Measurements from ENCODE around the gene PTDSS2. TPM values are rescaled to one million over a fixed set of nuclear protein-coding genes. Genes with fewer than 3 reads are reported as not detected.
"Not testable (repeated sequence)": the region's sequence is repeated elsewhere in the genome, so short reads cannot be mapped to it uniquely, and the experiment has no call there.

The PTDSS2 gene
- total RNA-seq, 2 donors from 2014 or later = 20.6 to 27.6 TPM

GRCh38 chr11:420054-420910 lies 29.8 kb upstream of the PTDSS2 start:
- TF ChIP-seq, protein P1, sequence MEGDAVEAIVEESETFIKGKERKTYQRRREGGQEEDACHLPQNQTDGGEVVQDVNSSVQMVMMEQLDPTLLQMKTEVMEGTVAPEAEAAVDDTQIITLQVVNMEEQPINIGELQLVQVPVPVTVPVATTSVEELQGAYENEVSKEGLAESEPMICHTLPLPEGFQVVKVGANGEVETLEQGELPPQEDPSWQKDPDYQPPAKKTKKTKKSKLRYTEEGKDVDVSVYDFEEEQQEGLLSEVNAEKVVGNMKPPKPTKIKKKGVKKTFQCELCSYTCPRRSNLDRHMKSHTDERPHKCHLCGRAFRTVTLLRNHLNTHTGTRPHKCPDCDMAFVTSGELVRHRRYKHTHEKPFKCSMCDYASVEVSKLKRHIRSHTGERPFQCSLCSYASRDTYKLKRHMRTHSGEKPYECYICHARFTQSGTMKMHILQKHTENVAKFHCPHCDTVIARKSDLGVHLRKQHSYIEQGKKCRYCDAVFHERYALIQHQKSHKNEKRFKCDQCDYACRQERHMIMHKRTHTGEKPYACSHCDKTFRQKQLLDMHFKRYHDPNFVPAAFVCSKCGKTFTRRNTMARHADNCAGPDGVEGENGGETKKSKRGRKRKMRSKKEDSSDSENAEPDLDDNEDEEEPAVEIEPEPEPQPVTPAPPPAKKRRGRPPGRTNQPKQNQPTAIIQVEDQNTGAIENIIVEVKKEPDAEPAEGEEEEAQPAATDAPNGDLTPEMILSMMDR (IDR thresholded peaks at IDR 0.05) = no peak
- no peak for DNase-seq
- Histone ChIP-seq H3K27ac (no peak overlapping the region), H3K27me3 (no peaks in the 10 kb centered on the region), H3K9me3 (no peaks in the 10 kb centered on the region), H3K4me1 (peaks cover 5% of the 10 kb centered on the region), H3K36me3 (no peaks in the 10 kb centered on the region), H3K4me3 (no peak overlapping the region), H3K9ac (ENCODE audit: low read depth in 2 of 2, low read length in 2 of 2) (no peak overlapping the region)
- intact Hi-C loops (cut with DNase I) = no loop called here

DNA sequence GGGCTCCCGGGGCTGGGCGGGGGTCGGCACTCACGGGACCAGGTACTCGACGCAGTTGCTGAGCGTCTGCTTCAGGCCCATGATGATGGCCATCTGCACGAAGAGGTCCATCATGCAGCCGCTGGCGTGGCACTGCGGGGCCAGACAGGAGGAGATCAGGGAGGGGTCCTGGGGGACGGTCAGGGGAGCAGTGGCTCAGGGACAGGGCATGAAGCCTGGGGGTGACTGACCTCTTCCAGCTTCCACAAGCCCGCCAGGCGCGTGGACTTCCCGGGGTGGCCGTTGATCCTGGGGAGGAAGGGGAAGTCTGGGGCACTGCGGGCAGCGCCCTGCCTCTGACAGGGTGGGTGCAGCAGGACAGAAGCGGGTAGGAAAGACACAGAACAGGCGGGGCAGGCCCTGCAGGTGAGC lies 29.2 kb upstream of the PTDSS2 start:
- intact Hi-C loops (cut with DNase I) = no loop called here
- TF ChIP-seq, protein P1 (IDR thresholded peaks at IDR 0.05) = no peak
- Histone ChIP-seq H3K36me3 (no peaks in the 10 kb centered on the region), H3K27ac (no peak overlapping the region), H3K4me1 (peaks cover under 1% of the 10 kb centered on the region), H3K4me3 (no peak overlapping the region), H3K9ac (ENCODE audit: low read depth in 2 of 2, low read length in 2 of 2) (no peak overlapping the region), H3K27me3 (no peaks in the 10 kb centered on the region), H3K9me3 (no peaks in the 10 kb centered on the region)
- DNase-seq = no peak

DNA sequence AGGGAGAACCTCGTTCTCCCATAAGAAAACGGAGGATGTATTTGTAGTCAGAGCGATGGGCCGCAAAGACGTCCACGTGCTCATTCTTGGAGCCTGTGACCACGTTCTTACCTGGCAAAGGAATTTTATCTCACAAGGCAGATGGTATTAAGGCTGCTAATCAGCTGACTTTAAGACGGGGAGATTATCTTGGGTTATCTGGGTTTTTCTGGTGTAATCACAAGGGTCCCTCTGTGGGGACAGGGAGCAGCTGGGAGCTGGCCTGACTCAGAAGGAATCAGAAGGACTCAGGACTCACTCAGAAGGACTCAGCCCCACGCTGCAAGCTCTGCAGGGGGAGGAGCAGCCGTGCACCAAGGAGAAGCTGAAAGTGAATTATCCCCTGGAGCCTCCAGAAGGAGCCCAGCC lies 27.8 kb upstream of the PTDSS2 start:
- intact Hi-C loops (cut with DNase I) = no loop called here
- no peaks in the 10 kb centered on the region for H3K36me3 ChIP-seq
- TF ChIP-seq, protein P1 (IDR thresholded peaks at IDR 0.05) = no peak
- H3K4me3 ChIP-seq = no peak overlapping the region
- no peak overlapping the region for H3K27ac ChIP-seq
- H3K9me3 ChIP-seq = no peaks in the 10 kb centered on the region
- no peak for DNase-seq
- no peaks in the 10 kb centered on the region for H3K27me3 ChIP-seq
- no peak overlapping the region for H3K9ac ChIP-seq (ENCODE audit: low read depth in 2 of 2, low read length in 2 of 2)
- no peaks in the 10 kb centered on the region for H3K4me1 ChIP-seq

DNA sequence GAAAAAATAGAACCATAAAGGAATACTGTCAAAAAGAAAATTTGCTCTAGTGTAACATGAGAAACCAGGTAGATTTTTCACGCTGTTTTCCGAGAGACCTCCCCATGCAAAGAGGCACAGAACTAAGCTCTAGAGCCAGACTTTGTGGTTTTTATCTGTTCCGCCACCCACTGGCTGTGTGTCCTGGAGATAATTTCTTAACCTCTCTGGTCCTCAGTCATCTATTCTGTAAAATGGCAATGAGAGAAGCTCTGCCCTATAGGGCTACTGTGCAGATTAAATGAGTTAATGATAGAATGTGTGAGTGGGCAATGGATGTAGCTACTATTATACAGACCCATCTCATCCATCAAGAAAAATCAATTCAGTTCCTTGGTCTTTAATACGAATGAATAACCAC lies 25.8 kb upstream of the PTDSS2 start:
- intact Hi-C loops (cut with DNase I) = no loop called here
- no peak overlapping the region for H3K9ac ChIP-seq (ENCODE audit: low read depth in 2 of 2, low read length in 2 of 2)
- H3K27me3 ChIP-seq = no peaks in the 10 kb centered on the region
- no peaks in the 10 kb centered on the region for H3K36me3 ChIP-seq
- no peaks in the 10 kb centered on the region for H3K4me1 ChIP-seq
- H3K4me3 ChIP-seq = no peak overlapping the region
- DNase-seq = no peak
- no peaks in the 10 kb centered on the region for H3K9me3 ChIP-seq
- H3K27ac ChIP-seq = no peak overlapping the region
- TF ChIP-seq, protein P1 (IDR thresholded peaks at IDR 0.05) = no peak

DNA sequence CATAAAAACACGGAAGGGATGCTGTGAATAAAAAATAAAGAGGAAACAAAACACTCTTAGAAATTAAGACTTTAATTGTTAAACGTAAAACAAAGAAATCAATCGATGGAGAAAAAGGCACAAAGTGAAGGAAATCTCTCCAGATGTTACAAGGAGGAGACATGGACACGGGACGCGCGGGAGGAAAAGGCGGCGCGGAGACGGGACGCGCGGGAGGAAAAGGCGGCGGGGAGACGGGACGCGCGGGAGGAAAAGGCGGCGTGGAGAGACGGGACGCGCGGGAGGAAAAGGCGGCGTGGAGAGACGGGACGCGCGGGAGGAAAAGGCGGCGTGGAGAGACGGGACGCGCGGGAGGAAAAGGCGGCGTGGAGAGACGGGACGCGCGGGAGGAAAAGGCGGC lies 25.3 kb upstream of the PTDSS2 start:
- DNase-seq; H3K4me3 ChIP-seq; intact Hi-C loops (cut with DNase I); H3K9me3 ChIP-seq; H3K9ac ChIP-seq (ENCODE audit: low read depth in 2 of 2, low read length in 2 of 2); H3K27ac ChIP-seq; H3K4me1 ChIP-seq; H3K27me3 ChIP-seq; H3K36me3 ChIP-seq: not testable (repeated sequence)

DNA sequence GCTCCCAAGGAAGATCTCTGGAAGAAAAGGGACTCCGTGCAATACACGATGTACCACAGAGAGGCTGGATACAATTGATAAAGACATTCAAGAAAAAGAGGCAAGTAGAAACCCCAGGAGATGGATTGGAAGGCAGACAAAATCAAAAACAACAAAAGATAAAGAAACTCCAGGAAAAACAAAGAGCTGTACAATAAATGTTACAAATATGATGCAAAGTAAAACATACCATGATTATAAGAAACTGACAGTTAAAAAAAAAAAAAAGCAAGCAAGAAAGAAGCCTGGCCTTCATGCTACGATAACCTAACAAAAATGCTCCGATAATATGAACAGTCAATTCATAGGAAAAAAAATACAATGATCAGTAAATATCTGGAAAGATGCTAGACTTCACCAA lies 24.8 kb upstream of the PTDSS2 start:
- H3K36me3 ChIP-seq = no peaks in the 10 kb centered on the region
- H3K27me3 ChIP-seq = no peaks in the 10 kb centered on the region
- no peaks in the 10 kb centered on the region for H3K9me3 ChIP-seq
- intact Hi-C loops (cut with DNase I) = no loop called here
- no peak overlapping the region for H3K27ac ChIP-seq
- no peak for DNase-seq
- no peak overlapping the region for H3K4me3 ChIP-seq
- TF ChIP-seq, protein P1 (IDR thresholded peaks at IDR 0.05) = no peak
- H3K9ac ChIP-seq (ENCODE audit: low read depth in 2 of 2, low read length in 2 of 2) = no peak overlapping the region
- H3K4me1 ChIP-seq = no peaks in the 10 kb centered on the region

Data from colonic mucosa (tissue), 4 donors.